OCI-M2 (cell line): ENCODE results near the gene ATG7.

Experiments used
- DNase-seq: peaks from one replicate; lab custom pipeline; 2025; ENCODE audit not compliant: unreplicated experiment; lab: John Stamatoyannopoulos, UW

The ATG7 gene

GRCh38 chr3:11604139-11604892 is 332.1 kb downstream of the ATG7 start:
- no peak for DNase-seq

GRCh38 chr3:11605398-11605797 is 333.2 kb downstream of the ATG7 start:
- DNase-seq = no peak

GRCh38 chr3:11606090-11606784 is 334.0 kb downstream of the ATG7 start:
- no peak for DNase-seq

DNA sequence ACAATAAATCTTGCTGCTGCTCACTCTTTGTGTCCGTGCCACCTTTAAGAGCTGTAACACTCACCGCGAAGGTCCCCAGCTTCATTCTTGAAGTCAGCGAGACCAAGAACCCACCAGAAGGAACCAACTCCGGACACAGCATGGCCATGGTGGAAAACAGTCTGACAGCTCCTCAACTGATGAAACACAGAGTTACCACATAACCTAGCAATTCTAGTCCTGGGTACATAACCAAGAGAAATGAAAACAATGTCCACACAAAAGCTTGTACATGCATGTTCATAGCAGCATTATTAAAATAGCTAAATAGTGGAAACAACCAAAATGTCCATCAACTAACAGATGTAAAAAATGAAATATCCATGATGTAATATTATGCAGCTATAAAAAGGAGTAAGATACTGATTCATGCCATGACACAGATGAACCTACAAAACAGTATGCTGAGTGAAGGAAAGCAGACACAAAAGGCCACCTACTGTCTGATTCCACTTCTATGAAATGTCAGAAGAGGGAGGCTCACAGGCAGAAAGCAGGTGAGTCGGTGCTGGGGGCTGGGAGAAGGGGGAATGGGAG is 334.8 kb downstream of the ATG7 start:
- no peak for DNase-seq
